Stimulated activated CD8-positive, alpha-beta memory T cell treated with anti-CD3 and anti-CD28 coated beads, Interleukin-12 subunit alpha, Interleukin-12 subunit beta, amount 100 ng/mL, for 1 hour (primary cell): ENCODE data around the gene TBC1D8.
"Not testable (repeated sequence)": the region's sequence is repeated elsewhere in the genome, so short reads cannot be mapped to it uniquely, and the experiment has no call there.

Experiments
- DNase-seq: peaks from one replicate; pipeline ENCODE4 v3.0.0-alpha.2; 2020; ENCODE audit warnings: low read depth

The TBC1D8 gene

DNA sequence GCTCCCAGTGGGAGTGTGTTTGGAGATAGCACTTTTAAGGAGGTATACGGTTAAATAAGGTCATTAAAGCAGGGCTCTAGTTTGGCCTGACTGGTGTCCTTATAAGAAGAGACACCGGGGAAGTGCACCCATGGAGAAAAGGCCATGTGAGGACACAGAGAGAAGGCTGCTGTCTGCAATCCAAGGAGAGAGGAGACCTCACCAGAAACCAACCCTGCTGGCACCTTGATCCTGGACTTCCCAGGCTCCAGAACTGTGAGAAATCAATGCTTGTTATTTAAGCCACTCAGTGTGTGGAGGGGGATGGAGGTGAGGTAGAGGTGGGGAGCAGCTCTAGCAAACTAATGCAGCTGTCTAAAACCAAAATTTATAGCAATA, 87.1 kb downstream of the TBC1D8 start:
- DNase-seq, result no peak

DNA sequence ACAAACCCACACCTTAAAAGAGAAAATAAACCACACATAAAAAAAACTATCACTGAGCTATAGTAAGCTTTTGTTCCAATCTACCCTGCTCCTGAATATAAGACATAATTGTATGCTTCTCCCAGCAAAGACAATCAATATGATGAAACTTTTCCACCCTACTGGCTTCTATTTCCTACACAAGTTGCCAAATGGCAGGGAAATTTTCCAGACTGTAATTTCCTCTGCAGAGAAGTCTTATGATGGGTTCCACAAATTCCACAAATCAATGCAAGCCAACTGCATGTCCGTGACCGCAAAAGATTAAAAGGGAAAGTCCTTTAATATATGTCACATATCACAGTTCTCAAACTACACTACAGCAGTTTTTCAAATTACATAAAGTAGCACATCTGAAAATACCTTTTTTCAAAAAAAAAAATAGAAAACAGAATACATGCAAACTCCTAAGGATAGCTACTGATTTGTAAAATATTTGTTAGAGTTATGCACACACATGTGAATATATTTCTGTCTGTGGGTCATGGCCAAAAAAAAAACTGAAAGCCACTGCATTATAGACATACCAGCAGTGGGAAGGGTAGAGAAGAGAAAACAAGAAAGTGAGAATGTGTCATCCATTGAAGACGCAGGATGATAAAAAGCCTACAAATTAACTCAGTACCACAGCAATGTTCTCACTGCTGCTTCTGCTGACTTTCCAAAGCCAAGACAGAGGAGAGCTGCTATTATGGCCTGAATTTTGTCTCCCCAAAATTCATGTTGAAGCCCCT, 87.6 kb downstream of the TBC1D8 start:
- DNase-seq, result no peak

DNA sequence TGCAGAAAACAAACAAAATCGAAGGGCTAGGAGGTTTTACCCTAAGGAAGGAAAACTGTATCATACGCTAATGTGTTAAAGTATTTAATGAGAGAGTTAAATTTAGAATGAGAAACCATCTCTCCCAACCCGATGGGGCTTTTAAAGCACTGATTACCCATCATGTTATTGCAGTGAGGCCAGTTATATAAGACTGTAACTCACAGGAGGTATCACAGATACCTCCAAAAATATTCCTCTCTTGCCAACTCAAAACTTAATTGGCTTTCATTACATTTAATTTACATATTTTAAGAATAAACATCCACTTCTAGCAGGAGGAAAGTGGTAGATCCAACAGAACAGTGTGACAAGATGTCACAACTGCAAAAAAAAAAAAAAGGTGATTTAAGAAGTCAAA, 92.8 kb downstream of the TBC1D8 start:
- DNase-seq, result no peak

DNA sequence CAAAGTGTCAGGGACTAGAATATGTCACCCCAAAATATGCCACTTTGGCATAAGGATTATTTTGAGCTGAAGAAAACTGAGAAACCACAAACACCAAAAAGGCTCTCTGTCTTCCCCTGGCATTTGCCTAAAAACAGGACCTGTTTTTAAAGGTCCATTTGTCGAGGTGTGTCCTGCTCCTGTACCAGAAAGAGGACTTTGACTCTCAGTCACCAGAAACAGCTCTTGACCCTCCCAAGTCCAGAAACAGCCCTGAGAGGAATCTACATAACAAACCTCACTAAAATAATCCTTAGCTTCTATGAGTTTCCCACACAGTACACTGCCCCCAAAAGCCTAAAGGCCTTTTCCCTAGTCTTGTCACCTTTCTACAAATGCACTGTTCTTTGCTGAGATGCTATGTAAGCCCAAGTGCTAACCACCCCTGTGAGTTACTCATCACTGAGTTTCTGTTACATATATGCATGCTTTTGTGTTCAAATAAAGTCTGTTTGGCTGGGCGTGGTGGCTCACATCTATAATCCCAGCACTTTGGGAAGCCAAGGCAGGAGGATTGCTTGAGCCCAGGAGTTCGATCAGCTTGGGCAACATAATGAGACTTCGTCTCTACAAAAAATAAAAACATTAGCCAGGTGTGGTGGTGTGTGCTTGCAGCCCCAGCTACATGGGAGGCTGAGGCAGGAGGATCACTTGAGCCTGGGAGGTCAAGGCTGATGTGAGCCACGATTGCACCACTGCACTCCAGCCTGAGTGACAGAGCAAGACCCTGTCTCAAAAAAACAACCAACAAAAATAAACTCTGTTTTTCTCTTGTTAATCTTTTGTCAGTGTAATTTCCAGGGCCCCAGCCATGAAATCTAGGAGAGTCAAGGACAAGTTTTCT, 93.9 kb downstream of the TBC1D8 start:
- DNase-seq, result no peak

DNA sequence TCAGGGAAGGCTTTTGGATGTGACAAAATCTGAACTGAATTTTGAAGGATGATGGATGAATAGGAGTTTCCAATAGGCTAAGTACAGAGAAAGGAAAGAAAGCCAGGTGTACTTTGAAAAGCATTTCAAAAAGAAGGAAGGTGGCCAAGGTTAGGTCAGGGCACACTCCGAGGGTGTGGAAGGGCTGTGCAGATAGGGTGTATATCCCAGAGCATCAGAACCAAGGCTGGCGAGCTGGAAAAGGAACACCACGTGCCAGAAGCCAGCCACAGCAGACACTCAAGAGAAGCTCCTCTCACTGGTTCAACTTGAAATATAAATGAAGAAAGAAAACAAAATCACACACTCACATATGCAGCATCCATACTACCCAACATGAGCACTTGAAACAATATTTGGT, 98.1 kb downstream of the TBC1D8 start:
- no peak for DNase-seq

DNA sequence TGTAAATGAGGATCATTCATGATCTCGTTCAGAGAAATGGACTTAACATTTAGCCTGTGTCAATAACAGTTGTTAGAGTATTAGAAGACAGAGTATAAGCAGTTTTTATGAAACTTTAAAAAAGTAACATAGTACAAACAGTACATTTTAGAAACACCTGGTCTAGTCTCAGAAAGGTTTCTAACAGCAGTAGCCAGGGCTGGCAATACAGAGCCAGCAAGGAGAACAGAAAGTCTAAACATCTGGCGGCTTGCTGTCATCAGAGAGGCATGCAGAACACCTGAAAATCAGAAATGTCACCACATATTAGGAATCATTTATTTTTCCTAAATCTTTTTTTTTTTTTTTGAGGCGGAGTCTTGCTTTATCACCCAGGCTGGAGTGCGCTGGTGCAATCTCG, 99.0 kb downstream of the TBC1D8 start:
- DNase-seq, result no peak

DNA sequence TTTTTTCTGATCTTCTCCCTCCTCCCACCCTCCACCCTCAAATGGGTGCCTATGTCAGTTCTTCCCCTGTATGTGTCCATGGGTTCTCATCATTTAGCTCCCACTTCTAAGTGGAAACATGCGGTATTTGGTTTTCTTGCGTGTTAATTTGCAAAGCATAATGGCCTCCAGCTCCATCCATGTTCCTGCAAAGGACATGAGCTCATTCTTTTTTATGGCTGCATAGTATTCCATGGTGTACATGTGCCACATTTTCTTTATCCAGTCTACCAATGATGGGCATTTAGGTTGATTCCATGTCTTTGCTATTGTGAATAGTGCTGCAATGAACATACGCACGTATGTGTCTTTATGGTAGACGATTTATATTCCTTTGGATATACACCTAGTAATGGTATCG, 100.3 kb downstream of the TBC1D8 start:
- not testable (repeated sequence) for DNase-seq

DNA sequence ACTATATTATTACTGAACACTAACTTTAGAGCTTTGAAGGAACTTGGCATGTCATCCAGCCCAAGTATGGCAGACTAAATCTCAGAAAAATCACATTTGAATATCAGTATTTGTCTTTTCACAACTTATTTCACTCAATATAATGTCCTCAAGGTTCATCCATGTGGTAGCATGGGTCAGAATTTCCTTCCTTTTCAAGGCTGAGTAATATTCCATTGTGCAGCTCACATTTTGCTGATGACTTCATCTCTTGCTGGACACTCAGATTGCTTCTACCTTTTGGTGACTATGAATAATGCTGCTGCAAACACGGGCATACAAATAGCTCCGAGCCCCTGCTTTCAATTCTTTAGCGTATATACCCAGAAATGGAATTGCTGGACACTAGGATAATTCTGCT, 102.4 kb downstream of the TBC1D8 start:
- DNase-seq, result no peak

DNA sequence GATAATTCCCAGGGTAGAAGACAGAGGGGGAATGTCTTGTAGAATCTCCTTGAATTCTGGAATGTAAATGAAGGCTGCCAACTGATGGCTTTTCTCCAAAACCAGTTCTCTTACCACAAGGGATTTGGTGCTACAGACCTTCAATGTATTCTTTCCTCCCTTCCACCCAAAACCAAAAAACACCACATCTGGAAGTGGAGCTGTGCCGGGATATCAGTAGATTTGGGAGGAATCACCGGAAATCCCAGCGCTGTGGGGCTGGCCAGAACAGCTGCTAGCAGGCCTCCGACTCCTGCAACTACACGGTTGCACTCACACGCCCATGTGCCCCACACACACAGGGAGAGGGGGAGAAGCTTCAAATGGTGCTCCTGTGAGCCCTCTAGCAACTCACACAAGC, 103.4 kb downstream of the TBC1D8 start:
- DNase-seq, result no peak

DNA sequence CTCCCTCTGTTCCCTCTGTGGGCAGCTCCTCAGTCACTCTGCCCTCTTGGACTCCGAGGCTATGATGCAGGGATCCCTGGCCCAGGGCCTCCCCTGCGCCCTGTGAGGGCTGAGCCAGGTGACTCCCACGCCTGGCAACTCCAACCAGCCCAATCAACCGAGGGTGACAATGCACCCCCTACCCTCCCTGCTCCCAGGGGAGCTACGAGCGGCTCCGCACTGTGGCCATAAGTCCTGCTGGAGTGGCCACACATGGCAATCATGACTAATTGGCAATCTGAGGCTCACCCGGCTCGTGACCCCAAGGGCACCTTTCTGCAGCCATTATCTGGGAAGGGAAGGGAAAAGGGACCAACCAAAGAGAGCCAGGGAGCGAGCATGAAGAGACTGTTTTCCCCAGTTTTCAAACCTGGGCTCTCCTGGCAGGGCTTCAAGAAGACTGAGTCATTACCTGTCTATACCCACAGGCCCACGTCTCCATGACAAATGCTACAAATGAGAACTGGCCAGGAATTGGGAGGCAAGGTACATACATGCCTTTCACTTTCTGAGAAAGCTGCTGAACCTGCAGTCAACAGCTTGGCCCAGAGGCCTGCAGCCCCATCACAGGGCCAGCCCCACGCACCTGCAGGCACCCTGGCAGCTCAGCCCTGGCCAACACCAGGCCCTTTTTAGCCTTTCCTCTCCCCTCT, 104.0 kb downstream of the TBC1D8 start:
- DNase-seq, result no peak

DNA sequence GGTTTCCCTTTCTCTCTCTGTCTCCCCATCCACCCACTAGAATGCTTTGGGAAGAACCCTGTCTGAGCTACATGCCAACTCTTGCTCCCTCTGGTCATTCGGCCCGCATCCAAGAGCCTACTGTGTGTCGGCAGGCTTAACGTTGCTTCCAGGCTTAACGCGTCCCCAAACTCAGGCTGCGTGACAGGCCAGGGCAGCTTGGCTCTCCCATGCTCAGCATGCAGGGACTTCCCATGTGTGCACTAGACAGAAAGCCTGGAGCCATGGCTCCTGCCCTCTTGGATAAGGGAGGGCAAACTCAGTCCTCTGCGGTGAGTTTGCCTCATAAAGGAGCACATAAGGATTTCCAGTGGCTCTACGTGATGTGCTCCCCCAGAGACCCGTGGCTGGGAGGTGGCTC, 105.9 kb downstream of the TBC1D8 start:
- DNase-seq, result no peak

DNA sequence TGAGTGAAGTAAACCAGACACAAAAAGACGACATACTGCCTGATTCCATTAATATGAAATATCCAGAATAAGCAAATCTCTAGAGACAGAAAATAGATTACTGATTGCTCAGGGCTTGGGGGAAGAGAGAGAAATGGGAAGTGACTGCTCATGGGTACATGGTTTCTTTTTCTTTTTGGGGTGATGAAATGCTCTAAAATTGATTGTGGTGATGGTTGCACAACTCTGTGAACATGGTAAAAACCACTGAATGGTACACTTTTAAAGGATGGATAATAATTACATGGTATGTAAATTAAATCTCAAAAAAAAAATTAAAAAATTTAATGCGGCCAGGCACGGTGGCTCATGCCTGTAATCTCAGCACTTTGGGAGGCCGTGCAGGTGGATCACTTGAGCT, 109.8 kb downstream of the TBC1D8 start:
- DNase-seq, result no peak

DNA sequence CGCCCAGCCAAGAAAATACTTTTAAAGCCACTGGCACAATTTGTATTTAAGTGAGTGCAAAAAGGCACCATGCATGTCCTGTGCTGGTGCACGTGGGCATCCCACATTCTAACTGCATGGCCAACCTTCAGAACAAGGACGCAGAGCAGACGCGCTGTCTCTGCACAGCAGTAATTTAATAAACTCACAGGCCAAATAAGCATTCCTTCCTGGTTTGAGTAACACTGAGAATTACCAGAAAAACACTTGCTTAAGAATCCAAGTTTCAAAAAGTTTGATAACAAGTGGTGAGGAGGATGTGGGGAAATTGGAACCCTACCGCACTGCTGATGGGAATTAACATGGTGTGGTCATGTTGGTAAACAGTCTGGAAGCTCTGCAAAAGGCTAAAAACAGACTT, 110.4 kb downstream of the TBC1D8 start:
- DNase-seq, result no peak

DNA sequence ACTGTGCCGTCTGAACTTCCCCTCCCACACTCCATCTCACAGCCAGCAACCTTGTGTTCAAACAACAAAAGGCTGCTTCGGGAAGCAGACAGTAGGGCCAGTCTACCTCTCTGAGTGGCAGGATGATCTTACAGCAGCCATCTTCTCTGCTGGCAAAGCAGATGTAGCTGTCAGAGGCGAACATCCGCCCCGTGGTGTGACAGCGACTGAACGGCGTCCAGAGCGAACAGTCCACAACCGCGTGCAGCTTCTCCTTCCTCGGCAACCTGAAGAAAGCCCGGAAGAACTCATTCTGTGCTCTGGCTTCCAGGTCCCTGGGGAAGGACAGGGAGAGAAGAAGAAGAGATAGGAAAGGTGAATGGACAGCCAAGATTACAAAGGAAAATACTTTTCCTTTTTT, 111.1 kb downstream of the TBC1D8 start:
- DNase-seq, result no peak

DNA sequence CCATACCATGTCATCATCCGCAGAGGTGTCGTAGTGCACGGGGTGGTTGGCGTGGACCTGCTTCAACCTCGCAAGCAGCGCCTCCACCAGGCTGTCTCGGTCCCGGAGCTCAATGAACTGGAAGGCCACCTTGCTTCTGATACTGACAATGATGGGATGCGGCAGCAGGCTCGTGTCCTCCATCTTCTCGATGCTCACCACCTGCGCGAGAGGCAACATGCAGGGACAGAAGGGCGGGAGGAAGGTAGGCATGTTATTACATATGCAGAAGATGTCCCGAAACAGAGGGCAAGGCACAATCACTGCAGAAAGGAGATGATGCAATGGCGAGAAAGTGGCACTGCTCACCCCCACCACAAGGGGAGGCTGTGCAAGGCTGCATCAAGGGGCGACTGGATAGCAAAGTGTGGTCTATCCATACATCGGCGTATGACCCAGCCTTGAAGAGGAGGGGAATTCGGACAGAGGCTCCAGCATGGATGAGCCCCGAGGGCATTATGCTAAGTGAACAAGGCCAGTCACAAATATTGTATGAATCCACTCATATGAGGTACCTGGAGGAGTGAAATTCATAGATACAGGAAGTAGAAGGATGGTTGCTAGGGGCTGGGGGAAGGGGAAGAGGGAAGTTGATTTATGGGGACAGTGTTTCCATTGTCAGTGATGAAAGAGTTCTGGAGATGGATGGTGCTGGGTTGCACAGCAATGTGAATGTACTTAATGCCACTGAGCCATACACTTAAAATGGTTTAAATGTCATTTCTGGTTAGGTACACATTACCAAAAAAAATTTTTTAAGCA, 112.5 kb downstream of the TBC1D8 start:
- no peak for DNase-seq

DNA sequence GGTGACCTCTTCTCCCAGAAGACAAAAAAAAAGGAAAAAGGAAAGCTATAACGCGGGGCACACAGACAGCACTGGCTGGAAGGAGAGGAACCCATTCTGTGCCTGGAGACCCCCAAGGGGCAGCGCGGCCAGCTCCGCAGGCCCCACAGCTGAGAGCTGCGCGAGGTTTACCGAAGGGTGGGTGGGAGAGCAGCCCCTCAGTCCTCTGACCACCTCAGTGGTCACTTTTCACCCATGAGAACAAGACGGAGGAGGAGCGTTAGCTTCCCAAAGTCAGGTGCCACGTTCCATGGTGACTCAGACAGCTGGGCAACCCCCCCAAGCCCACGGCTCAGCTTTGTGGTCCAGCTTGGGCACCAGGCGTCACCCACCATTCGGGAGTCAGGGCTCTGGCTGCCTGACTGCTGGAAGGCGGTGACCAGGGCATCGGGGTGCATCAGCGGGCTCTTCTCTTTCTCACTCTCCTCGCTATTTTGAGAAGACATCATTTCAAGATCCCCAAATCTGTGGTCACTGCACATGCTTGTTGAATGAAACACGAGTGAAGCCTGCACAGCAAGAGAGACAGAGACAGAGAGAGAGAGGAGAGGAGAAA, 113.9 kb downstream of the TBC1D8 start:
- no peak for DNase-seq

DNA sequence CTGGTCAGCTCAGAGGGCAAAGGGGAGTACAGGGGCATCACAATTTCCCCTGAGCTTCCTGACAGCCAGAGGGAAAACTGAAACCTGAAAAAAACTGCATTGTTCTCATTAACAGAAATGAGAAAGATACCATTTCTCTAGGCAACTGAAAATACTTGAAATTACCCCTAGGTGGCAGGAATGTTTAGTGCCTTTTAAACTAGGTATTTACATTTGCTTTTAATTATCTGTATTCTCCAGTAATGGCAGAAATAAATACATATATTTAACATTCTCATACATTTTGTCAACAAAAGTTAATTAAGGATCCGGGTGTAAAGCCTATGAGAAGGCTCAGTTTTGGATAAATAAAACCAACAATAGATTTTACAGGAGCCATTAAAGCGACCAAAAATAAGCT, 114.6 kb downstream of the TBC1D8 start:
- no peak for DNase-seq

DNA sequence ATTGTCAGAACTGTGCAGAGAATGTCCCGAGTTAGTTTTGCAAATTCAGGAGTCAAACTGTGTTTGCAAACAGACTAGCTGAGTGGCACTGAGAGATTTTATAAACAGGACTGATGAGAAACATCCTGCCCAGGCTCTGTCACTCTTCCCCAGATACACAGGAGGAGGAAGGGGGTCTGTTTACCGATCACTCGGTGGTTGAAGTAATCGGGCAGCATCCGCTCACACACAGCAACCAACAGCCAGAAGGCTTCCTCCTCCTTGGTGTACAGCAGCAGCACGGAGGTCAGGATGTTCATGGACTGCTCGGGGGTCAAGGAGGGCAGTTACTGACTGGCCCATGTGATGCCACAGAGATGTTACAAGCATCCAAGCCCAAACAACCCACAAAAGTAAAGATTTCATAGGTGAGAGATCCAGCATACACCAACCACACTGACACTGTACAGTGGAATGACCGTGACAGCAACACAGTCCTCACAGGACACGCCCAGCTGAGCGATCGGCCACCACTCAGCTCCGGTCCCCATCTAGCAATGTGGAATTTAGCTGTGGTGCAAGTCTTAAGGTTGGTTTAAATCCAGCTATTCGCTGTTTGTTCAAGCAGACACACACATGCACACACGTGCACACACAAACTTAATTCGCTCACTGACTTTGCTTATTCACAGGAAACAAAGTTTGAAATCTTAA, 119.0 kb downstream of the TBC1D8 start:
- no peak for DNase-seq

DNA sequence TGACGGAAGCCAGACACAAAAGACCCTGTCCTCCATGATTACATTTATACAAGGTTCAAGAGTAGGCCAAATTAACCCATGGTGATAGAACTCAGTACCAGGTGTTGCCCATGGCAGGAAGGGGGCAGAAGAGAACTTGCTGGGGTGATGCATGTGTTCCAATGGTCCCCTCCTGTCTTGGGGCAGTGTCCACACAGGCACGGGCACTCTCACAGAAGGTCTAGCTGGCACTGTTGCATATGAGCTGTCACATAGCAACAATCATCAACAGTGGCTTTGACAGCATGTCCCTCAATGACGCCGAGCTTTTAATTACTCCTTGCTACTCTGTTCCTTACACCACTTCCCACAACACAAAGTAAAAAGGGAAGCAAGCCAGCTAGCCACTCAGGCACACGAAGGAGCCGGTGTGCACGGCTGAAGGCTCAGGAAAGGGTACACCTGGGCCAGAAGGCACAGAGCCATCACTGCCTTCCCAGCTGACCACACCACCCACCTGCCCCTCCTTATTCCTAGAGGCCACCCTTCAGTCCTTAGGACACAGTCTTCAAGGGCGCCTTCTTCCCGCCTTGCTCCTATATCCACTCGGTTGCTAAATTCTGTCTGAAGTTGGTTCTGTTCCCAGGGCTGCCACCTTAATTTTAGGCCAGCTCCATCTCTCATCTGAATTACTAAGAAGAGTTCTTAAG, 120.2 kb downstream of the TBC1D8 start:
- no peak for DNase-seq

DNA sequence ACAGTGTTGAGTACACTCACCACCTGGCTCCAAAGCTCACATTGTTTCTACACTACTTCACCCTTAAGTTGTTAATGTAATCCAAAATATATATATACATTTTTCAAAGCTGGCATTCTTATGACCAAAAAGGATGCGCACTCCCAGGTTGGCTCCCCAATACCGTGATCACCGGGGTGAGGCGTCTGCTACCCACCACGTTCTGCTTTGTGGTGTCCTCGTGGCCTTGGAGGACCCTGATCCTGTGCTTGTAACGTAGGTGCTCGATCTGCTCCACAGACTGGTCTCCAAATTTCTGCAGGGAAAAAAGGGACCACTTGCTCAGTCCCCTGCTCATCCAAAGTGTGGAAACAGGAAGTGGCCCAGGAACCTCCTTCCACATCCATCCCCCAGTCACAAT, 123.3 kb downstream of the TBC1D8 start:
- no peak for DNase-seq
